Left lobe of liver (tissue), 2 donors: ENCODE data around the gene PCDHGB2. TPM values are rescaled to one million over a fixed set of nuclear protein-coding genes. Genes with fewer than 3 reads are reported as not detected.
"Not testable (repeated sequence)": the region's sequence is repeated elsewhere in the genome, so short reads cannot be mapped to it uniquely, and the experiment has no call there.

Source experiments
- ATAC-seq: fragments of 200-7000 bp; cut with Tn5 transposase; one replicate; pipeline ENCODE4 v1.9.1; 2020; ENCODE audit warnings: mild to moderate bottlenecking, moderate library complexity
- DNase-seq: peaks from one replicate; pipeline ENCODE4 v3.0.0-alpha.2; 2020; ENCODE audit warnings: low spot score
- total RNA-seq: library from RNA; stranded (reverse); gene quantifications from one replicate; pipeline ENCODE4 v1.2.1, GENCODE V29; 2021
- donor health status: DM: no; HTN: no; CAD: no; lungs with moderate emphysema.
- donor health status: DM: no; HTN: yes; CAD: no.

Gene PCDHGB2
- 0.81 TPM for total RNA-seq

DNA sequence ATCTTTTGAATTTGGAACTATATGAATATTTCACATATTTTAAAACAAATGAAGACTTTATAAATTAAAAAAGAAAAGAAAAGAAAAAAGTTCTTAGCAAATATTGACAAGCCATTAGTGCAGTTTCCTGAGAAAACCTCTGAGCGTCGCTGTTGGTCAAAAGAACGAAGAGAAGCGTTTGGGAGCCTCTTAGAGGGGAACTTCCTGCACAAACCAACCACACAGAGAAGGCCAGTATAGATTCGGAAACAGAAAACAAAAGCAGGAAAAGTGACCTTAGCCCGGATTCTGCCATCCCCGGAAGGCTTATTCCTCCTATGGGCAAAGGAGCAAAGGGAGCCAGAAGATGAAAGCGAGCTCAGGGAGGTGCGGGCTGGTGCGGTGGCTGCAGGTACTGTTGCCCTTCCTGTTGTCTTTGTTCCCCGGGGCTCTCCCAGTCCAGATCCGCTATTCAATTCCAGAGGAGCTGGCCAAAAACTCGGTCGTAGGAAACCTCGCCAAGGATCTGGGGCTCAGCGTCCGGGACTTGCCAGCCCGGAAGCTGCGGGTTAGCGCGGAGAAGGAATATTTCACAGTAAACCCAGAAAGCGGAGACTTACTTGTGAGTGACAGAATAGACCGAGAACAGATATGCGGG is at the start of gene PCDHGB2:
TSS of gene PCDHGB2 (plus strand) at position 205 of the 637 bp plus-strand sequence. CDS start at position 347, 142 bp downstream.
- ATAC-seq (peak; percentile 41), DNase-seq (no peak)

DNA sequence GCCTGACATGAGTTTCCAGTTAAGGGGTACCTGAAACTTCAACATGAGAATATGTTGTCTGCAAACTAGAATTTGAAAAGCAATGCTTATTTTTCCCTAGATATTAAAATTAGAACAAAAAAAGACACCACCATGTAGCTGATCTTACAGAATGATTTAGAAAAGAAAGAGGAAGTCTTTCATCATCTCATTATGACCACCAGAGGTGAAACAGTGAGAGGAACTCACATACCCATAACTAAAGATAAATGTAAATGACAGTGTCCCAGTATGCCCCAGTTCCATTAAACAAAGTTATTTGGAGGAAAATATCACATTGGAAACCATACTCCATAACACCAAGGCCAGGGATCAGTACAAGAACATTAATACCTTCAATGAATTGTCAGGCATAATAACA is 46.1 kb upstream of the PCDHGB2 start:
- no peak for ATAC-seq

DNA sequence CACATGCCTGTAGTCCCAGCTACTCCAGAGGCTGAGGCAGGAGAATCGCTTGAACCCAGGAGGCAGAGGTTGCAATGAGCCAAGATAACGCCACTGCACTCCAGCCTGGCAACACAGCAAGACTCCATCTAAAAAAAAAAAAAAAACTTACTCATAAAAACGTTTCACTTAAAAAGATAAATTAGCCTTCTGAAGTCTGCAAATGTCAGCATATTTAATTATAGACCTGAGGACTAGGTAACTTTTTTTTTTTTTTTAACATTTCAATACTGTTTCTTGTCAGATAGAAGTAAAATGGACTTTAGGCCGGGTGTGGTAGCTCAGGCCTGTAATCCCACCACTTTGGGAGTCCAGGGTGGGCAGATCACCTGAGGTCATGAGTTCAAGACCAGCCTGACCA is 42.8 kb upstream of the PCDHGB2 start:
- not testable (repeated sequence) for DNase-seq, ATAC-seq

More for the DNA sequence above, 46.1 kb upstream of the PCDHGB2 start:
- DNase-seq: no peak

DNA sequence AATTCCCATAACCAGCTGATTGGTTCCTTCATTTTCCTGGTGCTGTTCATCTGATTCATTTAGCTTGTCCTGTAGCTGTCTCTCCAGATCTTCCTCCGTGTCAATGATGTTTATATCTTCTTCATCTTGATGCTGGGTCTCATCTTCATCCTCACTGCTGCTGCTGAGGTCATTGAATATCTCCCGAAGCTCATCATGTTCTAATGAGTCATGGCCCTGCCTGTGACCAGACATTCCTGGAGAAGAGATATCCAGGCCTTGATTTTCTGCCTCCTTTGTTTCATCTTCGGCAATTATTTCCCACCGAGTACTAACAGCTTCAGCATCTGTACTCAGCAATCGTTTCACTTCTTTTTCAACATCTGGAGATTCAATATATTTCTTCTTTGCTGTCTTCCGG is 40.6 kb upstream of the PCDHGB2 start:
- ATAC-seq: no peak

DNA sequence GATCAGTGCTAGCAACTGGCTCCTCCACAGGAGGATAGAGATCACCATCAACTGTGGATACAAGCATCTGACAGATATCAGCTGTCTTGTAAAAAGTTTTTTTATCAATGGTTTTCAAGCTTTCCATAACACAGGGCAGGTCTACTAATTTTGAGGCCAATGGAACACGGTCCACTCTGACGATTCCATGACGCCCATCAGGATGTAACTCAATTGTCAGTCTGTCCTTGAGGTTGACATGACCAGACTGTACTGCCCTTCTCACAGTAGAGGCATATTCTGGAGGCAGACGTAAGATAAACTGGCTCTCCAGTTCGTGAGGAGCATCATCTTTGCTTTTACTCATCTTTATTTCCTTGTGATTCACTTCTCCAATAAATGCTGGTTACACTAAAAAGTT is 40.1 kb upstream of the PCDHGB2 start:
- ATAC-seq (no peak), DNase-seq (no peak)

More for the DNA sequence above, 40.6 kb upstream of the PCDHGB2 start:
- DNase-seq: no peak

DNA sequence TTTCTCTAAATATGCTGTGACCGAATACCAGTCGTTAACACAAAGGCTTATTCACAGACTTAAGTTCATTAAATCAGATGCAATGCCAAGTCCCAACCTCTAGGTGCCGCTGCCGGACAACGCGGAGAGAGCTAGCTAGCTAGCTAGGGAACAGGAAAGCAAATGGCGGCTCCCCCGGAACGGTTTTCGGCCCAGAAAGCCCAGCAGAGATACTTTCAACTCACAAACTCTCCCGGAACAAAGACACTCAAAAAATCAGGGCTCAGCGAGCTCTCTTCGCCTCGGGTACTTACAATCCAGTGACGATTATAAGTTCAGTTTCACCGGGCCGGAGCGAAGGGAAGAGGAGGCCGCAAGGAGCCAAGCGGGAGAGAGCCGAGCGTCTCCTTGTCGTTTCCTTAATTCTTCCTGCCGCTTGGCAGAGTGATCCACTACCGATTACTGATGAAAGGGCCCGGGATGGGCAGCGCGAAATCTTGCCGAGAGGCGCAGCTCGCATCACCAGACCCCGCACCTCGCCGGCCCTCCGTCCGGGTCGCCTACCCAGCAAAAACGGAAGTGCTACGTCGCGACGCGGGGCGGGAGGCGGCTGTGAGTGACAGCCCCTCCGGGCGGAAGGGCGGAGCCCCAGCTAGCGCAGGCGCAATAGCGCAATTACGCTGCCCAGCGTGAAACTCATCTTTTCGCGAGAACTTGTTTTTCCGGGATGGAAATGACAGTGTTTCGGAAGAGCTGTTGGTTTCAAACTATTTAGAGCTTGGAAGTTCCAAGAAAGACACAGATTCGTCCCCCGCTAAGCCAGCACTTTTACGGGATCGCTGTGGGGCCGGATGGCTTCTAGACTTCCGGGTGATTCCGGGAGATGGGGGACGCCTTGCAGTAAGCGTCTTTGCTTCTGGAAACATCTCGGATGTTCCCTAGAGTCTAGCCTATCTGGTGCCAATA is 39.3 kb upstream of the PCDHGB2 start, which contains the start of gene TAF7:
TSS of gene TAF7 (minus strand) at position 560 of the 945 bp plus-strand sequence. CDS start 740 bp downstream, outside the sequence.
- peak; percentile 91 for DNase-seq

DNA sequence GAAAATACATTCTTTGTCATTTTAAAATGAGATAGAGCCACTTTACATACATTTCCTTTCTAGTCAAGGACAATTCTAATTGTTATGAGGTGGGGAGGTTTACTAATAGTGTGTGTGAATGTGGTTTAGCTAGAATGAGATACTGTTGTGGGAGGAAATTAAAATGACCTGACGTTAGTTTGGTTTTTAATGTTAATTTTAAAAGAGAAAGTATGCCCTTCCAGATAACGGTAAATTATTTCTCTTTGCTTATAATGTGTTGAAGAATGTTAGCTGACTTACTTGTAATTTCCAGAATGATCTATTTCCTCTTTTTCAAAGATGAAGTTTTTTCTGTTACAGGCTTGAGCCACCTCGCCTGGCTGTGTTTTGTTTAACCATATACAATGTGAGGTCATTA is 37.5 kb upstream of the PCDHGB2 start:
- DNase-seq (no peak), ATAC-seq (no peak)

More for the DNA sequence above, 39.3 kb upstream of the PCDHGB2 start, which contains the start of gene TAF7:
- peak; percentile 98 for ATAC-seq

DNA sequence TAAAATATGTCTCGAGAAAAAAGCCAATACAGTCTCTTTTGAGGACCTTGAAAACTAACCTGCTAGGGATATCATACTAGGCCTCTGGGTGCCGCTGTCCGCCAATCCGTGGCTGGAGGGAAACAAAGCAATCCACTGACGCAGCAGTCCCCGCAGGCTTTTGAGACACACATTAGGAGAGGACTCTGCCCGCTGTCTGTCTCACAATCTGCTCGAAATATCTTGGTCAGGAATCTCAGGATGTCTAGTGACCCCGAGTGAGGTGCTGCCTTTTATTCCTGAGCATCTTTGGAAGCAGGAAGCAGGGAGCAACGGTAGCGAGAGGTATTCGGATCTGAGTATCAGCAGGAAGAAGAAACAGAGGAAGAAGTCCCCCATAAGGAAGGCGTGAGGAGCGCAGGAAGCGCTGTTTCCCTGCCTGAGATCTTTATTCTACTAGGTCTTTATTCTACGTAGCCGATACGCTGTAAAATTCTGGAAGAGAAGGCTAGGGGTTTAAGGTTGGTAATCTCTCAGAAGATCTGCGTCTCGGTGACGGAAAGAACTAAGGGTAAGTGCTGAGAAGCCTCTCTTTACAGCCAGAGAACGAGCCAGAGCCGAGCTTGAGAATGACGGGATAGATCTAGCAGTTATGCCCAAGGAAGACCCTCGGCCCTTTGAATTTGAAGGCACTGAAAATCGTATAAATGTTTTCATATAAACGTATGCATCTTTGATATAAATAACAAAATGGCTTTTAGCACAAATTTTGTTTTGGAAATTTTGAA is 33.5 kb upstream of the PCDHGB2 start:
- ATAC-seq: no peak
- DNase-seq: no peak

DNA sequence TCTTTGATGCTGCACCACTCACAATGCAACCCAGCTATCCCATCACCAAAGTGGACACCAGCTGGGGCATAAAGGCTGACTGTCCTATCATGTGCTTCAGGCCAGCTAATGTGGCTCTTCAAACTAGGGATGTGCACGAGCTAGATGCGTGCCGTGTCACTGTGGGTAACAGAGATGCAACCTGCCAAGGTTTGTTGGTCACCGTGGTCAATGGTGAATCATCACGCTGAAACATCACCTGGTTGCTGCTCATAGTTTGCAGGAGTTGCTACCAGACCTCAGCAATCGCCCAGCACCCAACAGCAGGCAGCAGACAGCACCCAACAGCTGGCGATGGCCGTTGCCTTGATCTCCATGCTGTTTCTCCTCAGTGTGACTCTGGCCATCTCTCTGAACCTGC is 31.6 kb upstream of the PCDHGB2 start:
- DNase-seq: no peak
- ATAC-seq: no peak

DNA sequence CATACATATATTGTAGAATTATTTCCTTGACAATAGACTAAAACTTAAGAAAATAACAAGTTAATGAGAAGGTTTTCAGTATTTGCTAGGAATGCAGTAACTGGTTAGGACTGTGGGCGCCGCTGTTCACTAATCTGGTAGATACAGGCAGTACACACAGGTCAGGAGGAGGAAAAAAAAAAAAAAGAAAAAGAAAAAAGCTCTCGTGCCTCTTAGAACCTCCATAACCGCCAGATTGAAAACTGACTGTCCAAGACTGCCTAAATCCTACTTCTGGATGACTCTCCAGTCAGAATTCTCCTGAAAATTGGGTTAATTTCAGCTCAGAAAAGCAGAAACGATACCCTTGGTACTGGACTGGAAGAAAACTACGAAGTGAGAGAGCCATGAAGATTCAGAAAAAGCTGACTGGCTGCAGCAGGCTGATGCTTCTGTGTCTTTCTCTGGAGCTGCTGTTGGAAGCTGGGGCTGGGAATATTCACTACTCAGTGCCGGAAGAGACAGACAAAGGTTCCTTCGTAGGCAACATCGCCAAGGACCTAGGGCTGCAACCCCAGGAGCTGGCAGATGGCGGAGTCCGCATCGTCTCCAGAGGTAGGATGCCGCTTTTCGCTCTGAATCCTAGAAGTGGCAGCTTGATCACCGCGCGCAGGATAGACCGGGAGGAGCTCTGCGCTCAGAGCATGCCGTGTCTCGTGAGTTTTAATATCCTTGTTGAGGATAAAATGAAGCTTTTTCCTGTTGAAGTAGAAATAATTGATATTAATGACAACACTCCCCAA is 29.3 kb upstream of the PCDHGB2 start, which contains the start of gene PCDHGA1:
TSS of gene PCDHGA1 (plus strand) at position 216 of the 782 bp plus-strand sequence.
- no peak for ATAC-seq
- no peak for DNase-seq

DNA sequence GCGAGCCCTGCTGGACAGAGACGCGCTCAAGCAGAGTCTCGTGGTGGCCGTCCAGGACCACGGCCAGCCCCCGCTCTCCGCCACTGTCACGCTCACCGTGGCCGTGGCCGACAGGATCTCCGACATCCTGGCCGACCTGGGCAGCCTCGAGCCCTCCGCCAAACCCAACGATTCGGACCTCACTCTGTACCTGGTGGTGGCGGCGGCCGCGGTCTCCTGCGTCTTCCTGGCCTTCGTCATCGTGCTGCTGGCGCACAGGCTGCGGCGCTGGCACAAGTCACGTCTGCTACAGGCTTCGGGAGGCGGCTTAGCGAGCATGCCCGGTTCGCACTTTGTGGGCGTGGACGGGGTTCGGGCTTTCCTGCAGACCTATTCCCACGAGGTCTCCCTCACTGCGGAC is 27.2 kb upstream of the PCDHGB2 start:
- not testable (repeated sequence) for DNase-seq, ATAC-seq

DNA sequence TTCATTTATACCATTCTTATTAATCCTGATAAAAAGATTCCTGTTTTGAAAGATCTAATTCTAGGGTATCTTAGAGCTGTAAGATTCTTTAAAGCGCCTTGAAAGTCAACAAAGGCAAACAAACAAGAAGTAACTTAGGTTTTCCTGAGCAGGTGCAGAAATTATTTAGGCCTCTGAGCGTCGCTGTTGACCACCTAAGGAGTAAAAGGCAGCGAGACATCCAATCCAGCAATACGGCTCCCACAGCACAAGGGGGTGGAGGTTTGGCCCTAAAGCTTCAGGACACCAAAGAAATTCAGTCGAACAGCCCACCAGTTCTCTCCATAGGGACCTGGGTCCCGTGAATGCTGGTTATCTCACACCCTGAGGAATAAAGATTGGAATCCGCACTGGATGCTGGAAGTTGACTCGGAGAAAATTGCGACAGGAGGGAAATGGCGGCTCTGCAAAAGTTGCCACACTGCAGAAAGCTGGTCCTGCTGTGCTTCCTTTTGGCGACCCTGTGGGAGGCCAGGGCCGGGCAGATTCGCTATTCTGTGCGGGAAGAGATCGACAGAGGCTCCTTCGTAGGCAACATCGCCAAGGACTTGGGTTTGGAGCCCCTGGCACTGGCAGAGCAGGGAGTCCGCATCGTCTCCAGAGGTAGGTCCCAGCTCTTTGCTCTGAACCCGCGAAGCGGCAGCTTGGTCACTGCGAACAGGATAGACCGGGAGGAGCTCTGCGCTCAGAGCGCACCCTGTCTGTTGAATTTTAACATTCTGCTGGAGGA is 21.1 kb upstream of the PCDHGB2 start, which contains the start of gene PCDHGA2:
TSS of gene PCDHGA2 (plus strand) at position 223 of the 769 bp plus-strand sequence.
- peak; percentile 58 for ATAC-seq

DNA sequence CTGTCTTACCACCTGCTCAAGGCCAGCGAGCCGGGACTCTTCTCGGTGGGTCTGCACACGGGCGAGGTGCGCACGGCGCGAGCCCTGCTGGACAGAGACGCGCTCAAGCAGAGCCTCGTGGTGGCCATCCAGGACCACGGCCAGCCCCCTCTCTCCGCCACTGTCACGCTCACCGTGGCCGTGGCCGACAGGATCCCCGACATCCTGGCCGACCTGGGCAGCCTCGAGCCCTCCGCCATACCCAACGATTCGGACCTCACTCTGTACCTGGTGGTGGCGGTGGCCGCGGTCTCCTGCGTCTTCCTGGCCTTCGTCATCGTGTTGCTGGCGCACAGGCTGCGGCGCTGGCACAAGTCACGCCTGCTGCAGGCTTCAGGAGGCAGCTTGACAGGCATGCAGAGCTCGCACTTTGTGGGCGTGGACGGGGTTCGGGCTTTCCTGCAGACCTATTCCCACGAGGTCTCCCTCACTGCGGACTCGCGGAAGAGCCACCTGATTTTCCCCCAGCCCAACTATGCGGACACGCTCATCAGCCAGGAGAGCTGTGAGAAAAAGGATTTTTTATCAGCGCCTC is 18.9 kb upstream of the PCDHGB2 start:
- DNase-seq, ATAC-seq: not testable (repeated sequence)

More for the DNA sequence above, 21.1 kb upstream of the PCDHGB2 start, which contains the start of gene PCDHGA2:
- no peak for DNase-seq

DNA sequence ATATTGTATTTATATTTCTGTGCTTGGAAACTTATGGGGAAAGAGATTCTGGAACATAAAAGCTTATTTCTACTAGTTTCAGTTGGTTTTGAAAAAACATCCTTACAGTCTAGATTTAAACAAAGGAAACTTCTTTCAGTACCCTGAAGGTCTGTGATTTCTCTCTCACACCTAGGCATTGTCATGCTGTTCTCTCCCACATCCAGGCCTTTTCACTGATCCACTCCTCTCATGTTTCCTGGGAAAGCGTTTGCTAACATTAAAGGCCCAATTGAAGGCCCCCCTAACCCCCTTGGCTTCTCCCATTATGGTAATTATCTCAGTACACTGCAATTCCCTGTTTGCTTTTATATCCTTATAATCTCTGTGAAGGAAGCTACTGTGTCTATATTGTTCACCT is 17.0 kb upstream of the PCDHGB2 start:
- DNase-seq: no peak
- ATAC-seq: no peak

DNA sequence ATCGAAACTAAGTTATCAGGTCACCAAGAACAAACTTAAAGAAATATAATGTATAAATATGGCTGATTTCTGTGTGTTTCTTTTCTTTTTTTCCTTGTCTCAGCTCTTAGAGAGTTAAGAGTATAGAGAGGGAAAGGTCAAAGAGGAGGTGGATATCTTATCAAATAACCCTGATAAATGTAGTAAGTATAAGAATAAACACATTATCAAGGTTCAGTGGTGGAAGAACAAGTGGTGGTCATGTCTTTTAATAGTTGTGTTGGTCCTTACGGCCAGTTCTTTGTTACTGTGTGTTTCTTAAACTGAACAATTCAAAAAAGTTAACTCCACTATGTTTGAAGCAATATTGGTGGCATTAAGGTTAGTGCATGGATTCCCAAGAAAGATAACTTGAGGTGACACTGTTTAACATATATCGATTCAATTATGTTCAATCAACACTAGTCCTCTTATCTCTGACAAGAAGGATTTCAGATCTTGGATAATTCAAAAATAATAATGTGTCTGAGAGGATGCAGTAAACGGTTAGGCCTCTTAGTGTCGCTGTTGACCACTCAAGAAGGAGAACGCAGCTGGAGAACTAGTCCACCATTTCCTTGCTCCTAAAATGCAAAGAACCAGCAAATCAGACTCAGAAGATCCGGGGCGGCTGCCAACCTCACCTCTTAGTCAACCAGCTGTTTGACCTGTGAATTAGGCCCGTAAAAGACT is 16.4 kb upstream of the PCDHGB2 start, which contains the start of gene PCDHGA3:
TSS of gene PCDHGA3 (plus strand) at position 588 of the 711 bp plus-strand sequence. CDS start 205 bp downstream, outside the sequence.
- no peak for DNase-seq
- peak; percentile 47 for ATAC-seq

DNA sequence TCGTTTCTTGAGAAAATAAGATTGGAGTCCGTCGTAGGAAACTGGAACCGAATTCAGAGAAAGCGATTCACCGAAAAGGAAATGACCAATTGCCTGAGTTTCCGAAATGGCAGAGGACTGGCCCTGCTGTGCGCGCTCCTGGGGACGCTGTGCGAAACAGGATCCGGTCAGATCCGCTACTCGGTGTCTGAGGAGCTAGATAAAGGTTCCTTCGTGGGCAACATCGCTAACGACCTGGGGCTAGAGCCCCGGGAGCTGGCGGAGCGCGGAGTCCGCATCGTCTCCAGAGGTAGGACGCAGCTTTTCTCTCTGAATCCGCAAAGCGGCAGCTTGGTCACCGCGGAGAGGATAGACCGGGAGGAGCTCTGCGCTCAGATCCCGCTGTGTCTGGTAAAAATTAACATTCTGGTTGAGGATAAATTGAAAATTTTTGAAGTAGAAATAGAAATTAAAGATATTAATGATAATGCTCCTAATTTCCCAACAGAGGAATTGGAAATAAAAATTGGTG is 15.8 kb upstream of the PCDHGB2 start:
- DNase-seq: no peak
- ATAC-seq: no peak

DNA sequence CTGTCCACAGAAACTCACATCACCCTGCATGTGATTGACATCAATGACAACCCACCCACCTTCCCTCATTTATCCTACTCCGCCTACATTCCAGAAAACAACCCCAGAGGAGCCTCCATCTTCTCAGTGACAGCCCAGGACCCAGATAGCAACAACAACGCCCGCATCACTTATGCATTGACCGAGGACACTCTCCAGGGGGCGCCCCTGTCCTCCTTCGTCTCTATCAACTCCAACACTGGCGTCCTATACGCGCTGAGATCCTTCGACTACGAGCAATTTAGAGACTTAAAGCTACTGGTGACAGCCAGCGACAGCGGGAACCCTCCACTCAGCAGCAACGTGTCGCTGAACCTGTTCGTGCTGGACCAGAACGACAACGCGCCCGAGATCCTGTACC is 14.5 kb upstream of the PCDHGB2 start:
- no peak for DNase-seq
- no peak for ATAC-seq

DNA sequence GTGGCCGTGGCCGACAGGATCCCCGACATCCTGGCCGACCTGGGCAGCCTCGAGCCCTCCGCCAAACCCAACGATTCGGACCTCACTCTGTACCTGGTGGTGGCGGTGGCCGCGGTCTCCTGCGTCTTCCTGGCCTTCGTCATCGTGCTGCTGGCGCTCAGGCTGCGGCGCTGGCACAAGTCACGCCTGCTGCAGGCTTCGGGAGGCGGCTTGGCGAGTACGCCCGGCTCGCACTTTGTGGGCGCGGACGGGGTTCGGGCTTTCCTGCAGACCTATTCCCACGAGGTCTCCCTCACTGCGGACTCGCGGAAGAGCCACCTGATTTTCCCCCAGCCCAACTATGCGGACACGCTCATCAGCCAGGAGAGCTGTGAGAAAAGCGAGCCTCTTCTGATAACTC is 13.8 kb upstream of the PCDHGB2 start:
- DNase-seq, ATAC-seq: not testable (repeated sequence)
